Measurements from ENCODE around the gene KCND1.

The KCND1 gene

DNA sequence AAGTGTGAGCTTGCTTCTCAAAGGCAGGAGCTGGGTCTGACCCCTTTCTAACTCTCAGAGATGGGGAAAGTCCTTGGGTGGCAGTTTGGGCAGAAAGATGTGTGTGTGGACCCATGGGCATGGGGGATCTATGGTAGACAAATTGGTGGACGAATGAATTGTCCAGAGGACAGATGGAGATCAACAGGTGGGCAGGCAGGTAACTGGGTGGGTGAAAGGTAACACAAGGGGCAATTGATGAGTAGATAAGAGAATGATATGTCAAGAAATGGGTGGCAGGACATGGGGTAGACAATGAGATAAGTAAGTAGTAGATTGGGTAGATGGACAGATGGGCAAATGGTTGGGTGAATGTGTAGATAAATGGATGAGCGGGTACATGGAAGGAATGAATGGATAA lies 2.9 kb upstream of the KCND1 start:
- no peak for DNase-seq (ENCODE audit: low spot score)

DNA sequence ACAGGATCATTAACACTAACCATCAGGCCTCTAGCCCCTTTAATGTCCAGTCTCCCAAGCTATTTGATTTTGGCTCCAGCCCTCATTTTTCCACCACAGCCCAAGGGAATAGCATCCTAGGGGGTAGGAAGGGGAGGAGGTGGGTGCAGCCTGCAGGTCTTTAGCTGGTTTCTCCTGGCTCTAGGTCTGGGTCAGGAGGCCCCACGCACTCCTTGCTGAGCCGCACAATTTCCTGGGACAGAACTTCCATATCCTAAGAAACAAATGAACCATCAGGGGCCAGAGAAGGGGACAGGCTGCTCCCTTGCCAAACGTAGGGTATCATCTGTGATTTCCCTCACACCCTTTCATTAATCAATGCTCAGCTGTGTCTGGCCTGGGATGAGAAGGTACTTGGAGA lies 2.4 kb upstream of the KCND1 start:
- no peak for DNase-seq (ENCODE audit: low spot score)

DNA sequence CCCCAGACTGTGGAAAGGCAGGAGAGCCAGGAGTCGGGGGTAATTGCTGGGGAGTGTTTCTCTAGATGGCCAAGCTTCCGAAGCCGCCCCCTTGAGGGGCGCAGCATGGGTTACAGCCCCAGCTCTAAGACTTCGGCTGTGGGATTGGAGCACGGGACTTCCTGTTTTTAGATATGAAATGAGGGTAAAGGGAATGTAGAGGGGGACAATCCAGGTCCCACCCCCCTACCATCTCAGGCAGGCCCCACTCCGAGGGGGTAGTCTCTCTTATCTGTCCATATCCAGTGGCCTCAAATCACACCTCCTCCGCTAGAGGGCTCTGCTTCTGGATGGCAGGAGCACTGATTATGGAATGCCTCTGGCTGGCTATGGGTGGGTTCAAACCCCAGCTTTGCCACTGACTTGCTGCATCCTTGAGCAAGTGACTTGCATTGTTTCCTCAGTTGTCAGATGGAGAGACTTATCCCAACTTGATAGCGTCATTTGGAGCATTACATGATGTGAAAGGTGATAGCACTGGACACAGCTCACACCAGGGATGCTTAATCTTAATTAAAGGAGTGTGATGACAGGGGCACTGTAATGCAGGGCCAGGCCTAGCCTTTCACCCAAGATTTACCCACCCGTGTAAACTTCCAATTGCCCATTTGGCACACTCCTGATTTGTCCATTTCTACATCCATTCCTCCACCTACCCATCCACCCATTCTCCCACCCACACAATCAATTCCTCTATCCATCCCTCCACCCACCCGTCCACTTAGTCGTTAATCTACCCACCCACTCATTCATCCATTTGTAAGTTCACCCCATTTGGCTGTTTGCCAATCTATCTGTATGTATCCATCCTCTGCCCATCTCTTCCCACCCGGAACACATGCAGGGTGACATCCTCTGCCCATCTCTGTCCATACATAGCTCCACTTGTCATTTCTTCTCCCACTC lies 848 bp upstream of the KCND1 start:
- peak; percentile 62 for DNase-seq (ENCODE audit: low spot score)

DNA sequence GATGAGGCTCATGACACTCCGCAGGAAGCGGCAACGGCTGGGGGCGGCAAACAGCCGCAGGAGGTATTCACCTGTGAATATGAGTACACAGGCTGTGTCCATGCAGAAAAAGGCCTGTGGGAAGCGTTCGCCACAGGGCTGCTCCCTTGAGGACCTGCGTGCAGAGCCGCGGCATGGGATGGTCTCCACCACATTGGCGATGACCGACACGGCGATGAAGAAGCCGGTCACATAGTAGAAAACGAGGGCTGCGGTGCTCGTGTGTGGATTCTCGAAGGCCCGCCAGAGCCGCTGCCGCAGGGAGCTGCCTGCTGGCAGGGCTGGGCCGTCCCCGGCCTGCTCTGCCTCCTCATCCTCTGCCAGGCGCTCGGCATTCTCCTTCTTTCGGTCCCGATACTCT lies 2.2 kb downstream of the KCND1 start:
- no peak for DNase-seq (ENCODE audit: low spot score)

DNA sequence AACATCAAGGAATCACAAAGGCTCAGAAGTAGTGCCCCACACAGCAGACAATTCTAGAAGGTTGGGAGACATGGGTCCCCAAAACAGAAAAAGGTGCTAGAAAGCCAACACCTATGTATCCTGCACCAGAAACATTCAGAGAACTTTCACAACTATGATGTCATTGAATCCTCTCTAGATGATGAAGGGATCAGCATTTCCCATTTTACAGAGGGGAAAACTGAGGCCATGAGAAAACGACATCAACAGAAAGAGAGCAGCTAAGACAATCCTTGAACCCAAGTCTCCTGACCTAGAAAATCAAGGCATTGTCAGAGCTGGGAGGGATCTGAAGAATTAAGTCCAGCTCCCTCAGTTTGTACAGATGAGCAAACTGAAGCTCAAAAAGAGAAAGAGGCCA lies 3.3 kb downstream of the KCND1 start:
- no peak for DNase-seq (ENCODE audit: low spot score)

DNA sequence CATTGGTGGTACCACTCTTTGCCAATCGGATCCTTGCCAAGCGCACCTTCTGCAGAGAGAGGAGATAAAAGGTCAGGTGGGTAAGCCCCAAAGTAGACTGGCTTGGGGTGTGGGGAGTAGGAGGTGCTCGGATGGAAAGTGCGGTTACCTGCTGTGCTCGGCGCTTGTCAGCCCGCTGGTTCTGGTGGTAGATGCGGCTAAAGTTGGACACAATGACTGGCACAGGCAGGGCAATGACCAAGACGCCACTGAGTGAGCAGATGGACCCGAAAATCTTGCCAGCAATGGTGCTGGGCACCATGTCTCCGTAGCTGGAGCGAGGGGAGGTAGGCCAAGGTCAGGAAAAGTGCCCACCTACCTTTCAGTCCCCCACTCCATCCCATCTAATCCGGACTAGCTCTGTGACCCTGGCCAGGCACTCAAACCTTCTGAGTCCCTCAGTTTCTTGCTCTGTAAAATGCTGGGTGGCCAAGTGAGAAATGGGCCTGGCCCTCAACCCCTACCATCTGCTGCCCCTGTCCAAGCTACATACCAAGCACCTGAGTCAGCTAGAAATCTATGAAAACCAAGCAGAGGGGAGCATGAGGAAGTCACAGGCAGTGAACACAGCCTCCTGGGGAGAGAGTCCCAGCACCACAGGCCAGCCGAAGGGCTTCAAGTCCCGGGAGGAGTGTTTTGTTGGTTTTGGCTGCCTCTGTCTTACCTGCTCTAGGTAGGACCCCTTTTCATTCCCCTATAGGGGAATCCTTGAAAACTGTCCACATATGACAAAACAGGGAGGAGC lies 4.7 kb downstream of the KCND1 start:
- no peak for DNase-seq (ENCODE audit: low spot score)

DNA sequence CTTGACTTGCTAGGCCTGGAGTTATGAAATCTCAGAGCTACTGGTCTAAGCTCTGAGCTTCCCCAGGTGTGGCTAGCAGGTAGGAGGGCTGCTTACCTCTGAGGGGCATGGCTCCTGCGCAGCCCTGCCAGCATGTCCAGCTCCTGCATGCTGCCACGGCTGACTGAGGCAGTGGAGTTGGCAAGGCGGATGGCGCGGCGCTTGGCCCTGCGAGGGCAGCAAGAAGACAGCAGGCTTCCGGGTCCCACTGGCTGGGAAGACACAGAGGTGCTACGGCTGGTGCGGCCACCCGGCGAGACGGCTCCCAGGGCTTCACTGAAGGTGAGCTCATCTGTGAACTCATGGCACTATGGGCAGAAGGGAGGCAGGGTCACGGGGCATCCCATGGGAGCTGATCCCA lies 5.7 kb downstream of the KCND1 start:
- no peak for DNase-seq (ENCODE audit: low spot score)

DNA sequence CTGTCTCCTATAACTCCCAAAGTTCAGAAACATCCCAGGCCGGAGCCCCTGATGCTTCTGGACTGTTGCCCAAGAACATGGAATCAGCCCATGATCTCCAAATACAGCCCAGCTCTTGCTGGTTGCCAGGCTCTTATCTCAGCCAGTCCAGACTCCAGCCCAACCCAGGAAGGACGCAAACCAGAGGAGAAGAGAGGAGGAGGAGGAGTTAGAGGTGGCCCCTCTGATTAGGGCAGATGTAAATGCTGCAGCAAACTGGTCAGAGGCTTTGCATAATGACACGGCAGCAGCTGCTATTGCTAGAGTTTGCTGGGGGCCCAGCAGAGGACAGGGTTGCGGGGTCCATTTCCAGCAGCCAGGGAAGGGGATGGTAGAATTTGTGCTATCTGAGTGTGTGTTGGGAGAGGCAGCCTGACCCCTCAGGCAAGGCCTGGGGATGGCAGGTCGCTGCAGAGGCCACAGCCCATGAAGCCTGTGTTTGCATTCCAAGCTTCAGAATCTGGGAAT lies 10.0 kb downstream of the KCND1 start:
- DNase-seq (ENCODE audit: low spot score), result no peak

DNA sequence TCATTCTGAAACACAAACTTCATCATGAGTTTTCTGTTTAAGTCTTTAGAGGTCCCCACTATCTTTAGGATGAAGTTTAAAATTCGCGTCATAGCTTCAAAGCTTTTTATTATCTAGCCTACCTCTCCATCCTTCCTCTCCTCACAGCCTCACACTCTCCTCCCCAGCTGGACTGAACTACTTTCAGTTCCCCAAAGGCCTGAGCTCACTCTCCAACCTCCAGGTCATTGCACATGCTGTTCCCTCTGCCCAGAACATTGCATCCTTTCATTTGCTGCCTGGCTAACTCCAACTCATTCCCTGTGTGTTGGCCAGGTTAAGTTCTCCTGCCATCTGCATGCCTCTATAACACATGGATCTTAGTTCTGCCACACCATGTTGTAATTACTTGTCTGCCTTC lies 11.4 kb downstream of the KCND1 start:
- no peak for DNase-seq (ENCODE audit: low spot score)

DNA sequence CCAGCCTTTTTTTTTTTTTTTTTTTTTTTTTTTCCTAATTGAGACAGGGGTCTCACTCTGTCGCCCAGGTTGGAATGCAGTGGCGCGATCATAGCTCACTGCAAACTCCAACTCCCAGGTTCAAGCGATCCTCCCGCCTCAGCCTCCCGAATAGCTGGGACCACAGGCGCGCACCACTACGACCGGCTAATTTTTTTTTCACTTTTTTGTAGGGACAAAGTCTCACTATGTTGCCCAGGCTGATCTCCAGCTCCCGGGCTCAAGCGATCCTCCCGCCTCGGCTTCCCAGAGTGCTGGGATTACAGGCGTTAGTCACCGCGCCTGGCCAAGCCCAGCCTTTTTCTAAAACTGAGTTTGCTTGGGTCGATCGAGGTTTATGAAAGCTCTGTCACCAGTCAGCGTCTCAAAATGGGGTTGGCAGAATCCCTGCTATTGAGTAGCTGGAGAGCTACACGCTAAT lies 13.0 kb downstream of the KCND1 start:
- DNase-seq (ENCODE audit: low spot score), result peak; percentile 33

DNA sequence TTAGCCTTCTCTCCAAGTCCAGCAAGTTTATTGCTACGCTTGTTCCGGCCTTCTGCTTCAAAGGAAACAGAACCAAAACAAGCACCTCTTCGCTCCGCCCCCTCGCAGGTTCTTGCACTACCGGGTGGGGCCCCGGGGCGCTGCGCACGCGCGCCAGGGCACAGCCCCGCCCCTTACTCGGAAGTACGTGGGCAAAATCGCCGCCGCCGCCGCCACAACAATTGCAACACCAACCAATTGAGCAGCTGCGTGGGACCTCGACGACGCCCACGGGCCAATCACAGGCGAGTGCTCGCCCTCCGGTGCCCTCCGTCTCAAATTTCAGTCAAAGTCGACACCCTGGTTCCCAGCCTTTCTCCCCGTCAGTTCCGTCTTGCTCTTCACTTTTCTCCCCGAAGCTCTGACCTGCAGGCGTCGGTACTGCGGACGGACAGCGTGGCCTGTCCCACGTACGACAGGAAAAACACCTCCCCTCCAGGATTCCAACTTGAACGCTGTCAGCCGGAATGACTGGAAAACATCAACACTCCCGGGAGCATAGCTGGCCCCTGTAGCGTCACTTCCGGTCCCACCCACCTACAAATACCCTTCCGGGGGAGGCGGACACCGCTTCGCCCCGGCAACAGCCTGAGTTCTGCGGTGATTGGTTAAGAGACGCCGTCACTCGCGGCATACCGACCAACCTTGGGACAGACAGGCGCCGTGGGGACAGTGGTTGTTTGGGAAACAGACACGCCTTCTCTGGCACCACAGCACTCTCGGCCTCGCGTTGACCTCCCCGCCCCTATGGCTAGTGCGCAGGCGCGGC lies 13.6 kb downstream of the KCND1 start:
- DNase-seq (ENCODE audit: low spot score), result peak; percentile 92

DNA sequence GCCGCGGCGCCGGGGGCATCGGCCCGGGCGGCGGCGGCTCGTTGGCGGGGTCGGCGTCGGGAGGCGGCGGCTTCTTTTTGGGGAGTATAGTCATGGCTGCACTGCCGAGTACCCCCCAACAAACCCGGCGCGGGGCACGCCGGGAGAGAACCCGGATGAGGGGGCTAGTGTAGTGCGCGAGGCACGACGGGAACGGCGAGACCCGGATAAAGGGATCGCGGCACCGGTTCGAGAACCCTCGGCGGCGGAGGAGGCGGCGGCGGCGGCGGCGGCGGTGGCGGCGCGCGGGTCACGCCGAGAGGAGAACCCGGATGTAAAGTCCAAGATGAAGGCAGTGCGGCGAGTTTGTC lies 14.2 kb downstream of the KCND1 start, which contains the start of gene OTUD5:
Gene OTUD5 (minus strand): TSS at position 131 of the 350 bp plus-strand sequence. CDS start 37 bp downstream, at position 94.
- DNase-seq (ENCODE audit: low spot score), result peak; percentile 83

DNA sequence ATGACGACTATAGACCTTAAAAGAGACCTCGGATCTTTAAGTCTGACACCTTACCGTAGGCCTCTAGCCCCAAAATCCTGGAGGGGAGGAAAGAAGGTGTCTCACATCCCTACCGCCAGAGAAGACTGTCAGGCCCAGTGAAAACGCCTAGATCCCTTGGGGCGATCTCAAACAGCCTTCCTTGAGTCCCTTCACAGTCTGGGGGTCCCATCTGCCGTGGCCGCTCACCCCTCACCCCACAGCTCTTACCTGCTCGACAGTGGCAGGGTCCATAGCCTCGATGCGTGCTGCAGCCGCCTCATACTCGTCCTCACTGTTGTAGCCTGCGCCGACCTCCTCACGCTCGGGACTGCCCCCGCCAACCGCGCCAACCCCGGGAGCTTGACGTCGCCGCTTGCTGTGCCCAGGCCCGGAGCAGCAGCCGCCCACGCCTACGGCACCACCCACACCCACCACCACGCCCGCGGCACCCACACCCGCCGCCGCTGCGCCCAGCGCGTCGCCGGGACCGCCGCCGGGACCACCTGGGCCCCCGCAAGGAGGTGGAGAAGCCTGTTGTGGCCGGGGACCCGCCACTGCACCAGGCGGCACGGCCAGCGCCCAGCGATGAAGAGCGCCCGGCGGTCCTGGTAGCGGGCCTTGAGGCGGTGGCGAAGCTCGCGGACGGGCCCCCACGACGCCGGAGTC lies 14.8 kb downstream of the KCND1 start:
- DNase-seq (ENCODE audit: low spot score), result peak; percentile 29

DNA sequence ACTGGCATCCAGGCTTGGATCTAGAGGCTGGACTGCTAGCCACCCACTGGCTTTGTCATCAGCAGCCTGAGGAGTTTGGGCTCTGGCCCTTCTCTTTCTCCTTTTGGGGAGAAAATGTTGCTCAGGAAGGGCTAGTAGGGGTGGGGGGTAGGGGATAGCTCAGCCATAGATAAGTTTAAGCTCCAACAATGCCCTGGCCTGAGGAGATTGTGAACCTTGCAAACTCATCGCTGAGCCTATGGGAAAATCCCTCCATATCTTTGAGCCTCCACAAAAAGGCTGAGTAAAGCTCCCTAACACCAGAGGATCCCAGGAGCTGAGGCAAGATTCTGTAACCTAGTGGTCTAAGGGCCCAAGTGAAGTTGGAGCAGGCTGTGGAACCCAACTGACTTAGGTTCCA lies 23.1 kb downstream of the KCND1 start:
- DNase-seq (ENCODE audit: low spot score), result no peak

DNA sequence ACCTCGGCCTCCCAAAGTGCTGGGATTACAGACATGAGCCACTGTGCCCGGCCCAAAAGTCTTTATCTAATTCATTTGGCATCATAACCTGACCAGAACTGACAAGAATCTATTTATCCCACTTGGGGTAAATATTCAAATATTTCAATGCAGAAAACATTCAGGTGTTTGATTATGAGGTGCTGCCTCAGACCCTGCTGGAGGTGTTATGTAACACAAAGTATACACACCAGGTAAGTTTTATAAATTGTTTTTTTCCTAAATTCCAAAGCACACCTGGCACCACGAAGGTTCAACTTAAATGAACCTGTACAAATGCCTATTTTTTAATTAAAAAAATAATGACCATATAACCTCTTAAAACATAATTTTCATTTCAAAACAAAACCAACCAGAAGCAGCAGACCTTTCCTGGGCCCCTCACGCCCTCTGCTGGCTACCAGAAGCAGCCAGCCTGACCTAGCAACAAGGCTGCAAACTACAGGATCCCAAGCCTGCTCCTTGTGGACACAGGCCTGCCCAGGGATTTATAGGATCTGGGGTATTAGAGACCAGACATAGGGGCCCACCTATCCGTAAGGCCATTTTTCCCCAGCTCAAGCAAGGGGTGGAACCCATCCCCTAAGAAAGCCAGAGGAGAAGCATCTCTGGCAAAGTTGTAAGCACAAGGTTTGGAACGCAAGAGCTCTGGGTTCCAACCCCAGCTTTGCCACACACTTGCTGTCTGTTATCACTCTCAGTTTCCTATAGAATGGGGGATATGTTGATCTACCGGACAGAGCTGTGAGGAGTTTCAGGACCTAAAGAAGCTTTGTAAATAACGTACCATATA lies 25.9 kb downstream of the KCND1 start:
- DNase-seq (ENCODE audit: low spot score), result peak; percentile 73

DNA sequence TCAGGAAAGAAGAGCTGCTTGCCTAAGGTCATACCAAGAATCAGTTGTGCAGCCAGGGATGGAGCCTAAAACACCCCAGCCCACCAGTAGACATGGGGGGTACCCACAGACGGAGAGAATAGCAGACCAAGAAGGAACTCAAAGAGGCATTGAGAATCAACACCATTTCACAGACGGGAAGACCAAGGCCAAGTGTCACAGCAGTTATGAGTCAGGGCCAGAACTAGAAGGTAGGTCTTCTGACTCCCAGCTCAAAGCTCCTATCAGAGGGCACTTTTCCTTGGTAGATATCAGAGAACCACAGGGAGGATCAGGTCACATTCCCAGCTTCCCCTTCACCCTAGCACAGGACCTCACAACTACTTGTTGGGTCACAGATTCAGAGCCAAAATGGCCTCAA lies 28.7 kb downstream of the KCND1 start:
- DNase-seq (ENCODE audit: low spot score), result no peak

DNA sequence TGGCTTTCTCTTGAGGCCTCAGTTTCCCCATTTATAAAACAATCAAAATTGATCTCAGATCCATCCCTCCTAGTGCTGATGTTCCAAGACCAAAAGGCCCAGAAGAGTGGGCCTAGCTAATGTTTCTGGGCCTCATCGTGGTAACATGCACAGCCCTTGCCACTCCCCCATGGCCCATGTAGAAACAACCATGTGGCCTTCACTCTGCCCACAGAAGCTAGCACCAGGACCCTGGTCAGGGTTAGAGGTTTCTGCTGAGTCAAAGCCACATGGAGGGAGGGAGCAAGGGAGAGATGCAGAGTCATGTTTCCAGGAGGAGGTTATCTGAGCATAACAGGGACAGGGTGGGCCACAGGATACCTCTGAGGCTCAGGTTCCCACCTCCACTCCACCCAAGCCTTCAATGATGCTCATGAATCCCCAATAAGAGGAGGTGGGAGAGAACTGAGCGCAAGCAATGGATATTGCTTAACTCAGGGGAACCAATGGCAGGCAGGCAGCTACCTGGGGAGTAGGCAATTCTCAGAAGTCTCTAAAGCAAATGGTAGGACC lies 31.2 kb downstream of the KCND1 start:
- no peak for DNase-seq (ENCODE audit: low spot score)

DNA sequence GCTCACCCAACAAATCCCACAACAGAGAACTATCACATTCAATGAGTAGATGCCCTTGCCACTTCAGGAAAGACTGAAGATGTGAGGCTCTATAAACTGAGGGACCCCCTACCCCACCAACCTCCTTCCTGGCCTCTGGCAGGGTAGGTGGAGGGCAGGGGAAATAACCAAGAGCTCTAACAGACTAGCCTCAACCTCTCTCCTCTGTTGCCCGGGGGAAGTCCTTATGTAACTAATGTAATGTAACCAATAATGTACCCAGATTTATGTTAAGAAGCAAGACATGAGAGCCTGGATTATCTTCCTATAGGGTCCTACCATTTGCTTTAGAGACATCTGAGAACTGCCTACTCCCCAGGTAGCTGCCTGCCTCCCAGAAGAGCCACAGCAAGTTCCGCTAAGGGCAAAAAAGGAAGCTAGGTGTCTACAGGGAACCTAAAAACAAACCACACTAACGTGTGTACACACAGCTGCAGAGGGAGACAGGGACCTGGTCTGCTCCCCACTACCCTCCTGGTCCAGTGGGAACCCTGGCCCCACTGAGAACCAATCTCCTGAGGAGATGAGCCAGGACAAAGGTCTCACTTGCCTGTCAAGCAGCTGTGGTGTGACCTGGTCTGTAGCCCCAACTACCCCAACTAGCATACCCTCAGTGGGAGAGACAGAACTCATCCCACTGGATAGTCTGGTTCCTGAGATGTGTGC lies 32.0 kb downstream of the KCND1 start:
- DNase-seq (ENCODE audit: low spot score), result no peak

DNA sequence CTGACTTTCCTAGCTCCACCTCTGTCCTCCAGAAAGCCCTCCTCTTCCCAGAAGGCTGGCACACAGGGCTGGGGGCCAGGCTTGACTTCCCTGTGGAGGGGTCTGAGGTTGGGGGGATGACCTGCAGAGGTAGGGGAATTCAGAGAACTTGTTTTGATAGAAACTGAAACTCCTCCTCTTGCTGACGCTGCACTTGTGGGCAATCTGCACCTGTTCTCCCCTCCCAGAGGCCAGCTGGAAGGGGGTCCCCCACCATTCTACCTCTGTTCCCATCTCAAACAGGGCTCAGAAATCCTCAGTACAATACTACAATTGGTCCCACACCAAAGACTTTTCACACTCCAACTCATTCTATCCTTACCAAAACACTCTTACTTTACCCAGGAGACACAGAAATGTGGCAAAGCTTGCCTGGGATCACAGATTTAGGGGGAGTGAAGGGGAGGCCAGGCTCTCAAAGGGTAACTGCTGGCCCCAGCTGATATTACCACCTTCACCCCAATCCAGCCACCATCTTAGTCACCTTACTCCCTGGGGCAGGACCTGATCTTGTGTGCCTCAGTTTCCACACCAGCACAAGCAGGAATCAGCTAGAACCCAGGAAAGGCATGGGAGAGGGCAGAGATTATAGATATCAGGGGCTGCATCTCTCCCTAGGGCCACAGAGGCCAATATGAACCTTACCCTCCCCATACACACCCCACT lies 32.8 kb downstream of the KCND1 start:
- DNase-seq (ENCODE audit: low spot score), result no peak

Measured in D341Med (cell line).